PC-3 (cell line): Measurements from ENCODE around the gene NAB1. TPM values are rescaled to one million over a fixed set of nuclear protein-coding genes. Genes with fewer than 3 reads are reported as not detected.

Source experiments
- ATAC-seq: fragments of 200-7000 bp; cut with Tn5 transposase; 2 replicates; pipeline ENCODE4 v1.9.1; 2020; ENCODE audit warnings: mild to moderate bottlenecking, moderate library complexity
- BruUV-seq: library from RNA; stranded (reverse); fragments of 400-500 nt; replicated peaks from 2 replicates; lab custom pipeline; 2021; lab: Mats Ljungman, UMichigan
- CTCF ChIA-PET: fragments of 300-600 bp; sonication (Branson Sonifier 250); formaldehyde crosslinking; loops from one replicate; lab custom pipeline; 2022; ENCODE audit warnings: antibody characterized with exemption; lab: Charles Lee
- POLR2A ChIA-PET: fragments of 300-600 bp; sonication (Branson Sonifier 250); formaldehyde crosslinking; loops from one replicate; lab custom pipeline; 2022; ENCODE audit warnings: antibody characterized with exemption; ENCODE audit not compliant: unreplicated experiment; lab: Charles Lee
- DNase-seq: peaks from one replicate; pipeline ENCODE4 v3.0.0-alpha.2; 2015
- H2AFZ ChIP-seq: fragments of 300-600 bp; sonication (generic); 2 replicates; pipeline ENCODE4 v1.6.0; 2016; ENCODE audit warnings: antibody characterized with exemption, low read length
- H3F3A ChIP-seq: fragments of 300-600 bp; sonication (generic); one replicate; pipeline ENCODE4 v1.6.0; 2017; ENCODE audit warnings: antibody characterized with exemption, low read length, control low read depth, mild to moderate bottlenecking; ENCODE audit not compliant: unreplicated experiment
- H3K27ac ChIP-seq: fragments of 300-600 bp; sonication (generic); 2 replicates; pipeline ENCODE4 v1.5.1; 2016; ENCODE audit warnings: mild to moderate bottlenecking, low read length
- H3K27me3 ChIP-seq: fragments of 300-600 bp; sonication (generic); 2 replicates; pipeline ENCODE4 v1.6.1; 2016; ENCODE audit warnings: low read length, mixed read lengths
- H3K36me3 ChIP-seq: fragments of 300-600 bp; sonication (generic); 2 replicates; pipeline ENCODE4 v1.6.1; 2016; ENCODE audit warnings: low read depth, mixed run types, low read length, mixed read lengths
- H3K4me1 ChIP-seq: fragments of 300-600 bp; sonication (generic); 2 replicates; pipeline ENCODE4 v1.5.1; 2016; ENCODE audit warnings: low read length; ENCODE audit not compliant: insufficient read depth
- H3K4me2 ChIP-seq: fragments of 300-600 bp; sonication (generic); 2 replicates; pipeline ENCODE4 v1.6.0; 2016; ENCODE audit warnings: low read length
- H3K4me3 ChIP-seq: fragments of 300-600 bp; sonication (generic); 2 replicates; pipeline ENCODE4 v1.5.1; 2016; ENCODE audit warnings: mild to moderate bottlenecking, low read length, mixed read lengths
- H3K79me2 ChIP-seq: fragments of 300-600 bp; sonication (generic); 2 replicates; pipeline ENCODE4 v1.6.1; 2017; ENCODE audit warnings: low read length, mixed read lengths
- H3K9ac ChIP-seq: fragments of 300-600 bp; sonication (generic); 2 replicates; pipeline ENCODE4 v1.6.0; 2016; ENCODE audit warnings: mild to moderate bottlenecking, low read length
- H3K9me2 ChIP-seq: fragments of 300-600 bp; sonication (generic); replicated peaks from 2 replicates; pipeline ENCODE4 v1.6.1; 2016; ENCODE audit warnings: mixed run types, low read length, mixed read lengths
- H3K9me3 ChIP-seq: fragments of 300-600 bp; sonication (generic); 2 replicates; pipeline ENCODE4 v1.6.1; 2016; ENCODE audit warnings: low read length, mixed read lengths
- H4K20me1 ChIP-seq: fragments of 300-600 bp; sonication (generic); 2 replicates; pipeline ENCODE4 v1.6.1; 2016; ENCODE audit warnings: low read length, mixed read lengths
- CTCF ChIP-seq: fragments of 300-600 bp; sonication (generic); conservative IDR thresholded peaks from 2 replicates; pipeline ENCODE4 v1.5.1; 2017; ENCODE audit warnings: antibody characterized with exemption, low read depth, mild to moderate bottlenecking, low read length
- EZH2 ChIP-seq: fragments of 300-600 bp; sonication (generic); IDR thresholded peaks from one replicate; pipeline ENCODE4 v1.6.1; 2017; ENCODE audit warnings: antibody characterized with exemption, mild to moderate bottlenecking, low read length; ENCODE audit not compliant: unreplicated experiment
- EZH2phosphoT487 ChIP-seq: fragments of 300-600 bp; sonication (generic); IDR thresholded peaks from 2 replicates; pipeline ENCODE4 v1.6.1; 2018; ENCODE audit warnings: mild to moderate bottlenecking, antibody characterized with exemption, low read length, borderline replicate concordance
- intact Hi-C: fragments of 100-400 bp; cut with micrococcal nuclease; formaldehyde crosslinking; loops from 2 replicates; pipeline ENCODE4 v1.9.0; 2023
- total RNA-seq: library from RNA; depleted of rRNA; stranded (reverse); fragments of >200 nt; gene quantifications from 2 replicates; pipeline ENCODE4 v1.2.3, GENCODE V29; 2014

NAB1 gene
- total RNA-seq, 1 experiment from 2014 or later: 23.1 TPM

GRCh38 chr2:190636361-190636760 lies 12.5 kb upstream of the NAB1 start:
- H3K9ac ChIP-seq: no peak overlapping the region
- no peaks in the 10 kb centered on the region for H3K9me2 ChIP-seq
- H3K4me2 ChIP-seq: peak overlapping the region; percentile 26
- H3K4me1 ChIP-seq: peaks cover 20% of the 10 kb centered on the region
- intact Hi-C loops: no loop called here
- no TSS peak for BruUV-seq
- no peaks in the 10 kb centered on the region for H3K27me3 ChIP-seq
- peak; percentile 54; the same call in 1 of the 2 replicates for ATAC-seq
- no peak overlapping the region for H3K27ac ChIP-seq
- no peak for TF ChIP-seq EZH2
- no peak for TF ChIP-seq EZH2phosphoT487
- H3K4me3 ChIP-seq: no peak overlapping the region
- H2AFZ ChIP-seq: no peak overlapping the region
- no peaks in the 10 kb centered on the region for H3K79me2 ChIP-seq
- H3K36me3 ChIP-seq: no peaks in the 10 kb centered on the region
- ChIA-PET POLR2A (no interaction called here), CTCF (no interaction called here)
- peak; percentile 73 for DNase-seq
- H3K9me3 ChIP-seq: no peaks in the 10 kb centered on the region
- H4K20me1 ChIP-seq: no peaks in the 10 kb centered on the region
- no peaks in the 10 kb centered on the region for H3F3A ChIP-seq

GRCh38 chr2:190637281-190637734 lies 11.6 kb upstream of the NAB1 start:
- Histone ChIP-seq H3K4me1 (peaks cover 20% of the 10 kb centered on the region), H3K4me2 (no peak overlapping the region), H4K20me1 (no peaks in the 10 kb centered on the region), H3K9me3 (no peaks in the 10 kb centered on the region), H3K9me2 (no peaks in the 10 kb centered on the region), H3K9ac (no peak overlapping the region), H3K27me3 (no peaks in the 10 kb centered on the region), H2AFZ (no peak overlapping the region), H3K27ac (no peak overlapping the region), H3K36me3 (no peaks in the 10 kb centered on the region), H3K79me2 (no peaks in the 10 kb centered on the region), H3F3A (no peaks in the 10 kb centered on the region), H3K4me3 (no peak overlapping the region)
- POLR2A ChIA-PET: no interaction called here
- CTCF ChIA-PET: no interaction called here
- peak; percentile 75 for ATAC-seq
- BruUV-seq: no TSS peak
- intact Hi-C loops: no loop called here
- TF ChIP-seq CTCF: no peak
- TF ChIP-seq EZH2phosphoT487: no peak
- no peak for DNase-seq

- ChIA-PET CTCF (no interaction called here), POLR2A (no interaction called here)
- Histone ChIP-seq H3F3A (no peaks in the 10 kb centered on the region), H3K79me2 (no peaks in the 10 kb centered on the region), H3K9me3 (no peaks in the 10 kb centered on the region), H3K4me3 (no peak overlapping the region), H3K36me3 (no peaks in the 10 kb centered on the region), H4K20me1 (no peaks in the 10 kb centered on the region), H3K27ac (no peak overlapping the region), H2AFZ (no peak overlapping the region), H3K4me1 (peaks cover 20% of the 10 kb centered on the region), H3K4me2 (no peak overlapping the region), H3K27me3 (no peaks in the 10 kb centered on the region), H3K9ac (no peak overlapping the region), H3K9me2 (no peaks in the 10 kb centered on the region)
- DNase-seq (no peak), ATAC-seq (no peak; the same call in 1 of the 2 replicates)
- BruUV-seq: no TSS peak
- intact Hi-C loops: no loop called here
- TF ChIP-seq EZH2phosphoT487 (no peak), CTCF (no peak), EZH2 (no peak)
These were observed 10.8 kb upstream of the NAB1 start for GRCh38 chr2:190637903-190638618.
